ENCODE measurements around the gene ACAN. TPM values are rescaled to one million over a fixed set of nuclear protein-coding genes. Genes with fewer than 3 reads are reported as not detected.

Gene ACAN
- polyA plus RNA-seq, 1 of the 3 experiments (the other 2 are of a cell fraction), result not detected

DNA sequence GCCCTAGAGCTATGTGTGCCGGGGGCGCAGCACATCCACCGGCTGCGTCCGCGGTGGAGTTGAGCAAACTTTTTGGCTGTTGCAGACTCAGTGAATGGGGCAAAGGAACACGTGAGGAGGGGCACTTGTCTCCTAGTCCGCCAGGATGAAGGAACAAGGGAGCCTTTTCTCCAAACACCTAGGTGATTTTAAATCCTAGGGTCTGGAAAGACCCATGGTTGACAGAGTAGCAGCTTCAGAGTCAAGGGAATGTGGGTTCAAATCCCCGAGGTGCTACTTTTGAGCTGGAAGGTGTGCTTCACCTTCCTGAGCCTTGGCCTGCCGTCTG, 648 bp downstream of the ACAN start:
- Histone ChIP-seq H3K36me3 (replicated peaks in 1 of 2; ENCODE audit: control insufficient read depth in 1 of 2, insufficient read depth in 2 of 2, low read length in 1 of 2) (no peaks in the 10 kb centered on the region), H3K9me2 (no peaks in the 10 kb centered on the region), H3F3A (replicated peaks; ENCODE audit: insufficient read depth) (peaks cover 5% of the 10 kb centered on the region), H4K20me1 (ENCODE audit: insufficient read depth) (no peaks in the 10 kb centered on the region), H3K27ac (ENCODE audit: low read depth in 2 of 2, low read length in 1 of 2) (no peak overlapping the region), H3K9me3 (no peaks in the 10 kb centered on the region), H3K27me3 (ENCODE audit: insufficient read depth) (peaks cover 34% of the 10 kb centered on the region), H3K4me2 (no peak overlapping the region), H3K9ac (no peak overlapping the region), H3K4me3 (ENCODE audit: low read depth in 2 of 2, low read length in 1 of 2) (no peak overlapping the region), H3K79me2 (ENCODE audit: insufficient read depth) (no peaks in the 10 kb centered on the region), H2AFZ (ENCODE audit: low read depth) (no peak overlapping the region), H3K4me1 (ENCODE audit: control insufficient read depth in 1 of 2, insufficient read depth in 2 of 2, low read depth in 1 of 2, low read length in 1 of 2) (no peaks in the 10 kb centered on the region; a peak in 1 of 4 replicates)
- POLR2A ChIA-PET, result no interaction called here
- WGBS (ENCODE audit: low lambda C conversion rate), result 14% methylated on average over 10 of the region's 10 CpGs
- no peak for DNase-seq
- CTCF ChIA-PET, result interaction anchor here (1.0 to 1.6 kb wide), 3 partner anchors 26 to 140 kb away, joined by 3 to 4 read pairs (median 3); no protein-coding TSS in a partner anchor
- TF ChIP-seq RCOR1 (IDR thresholded peaks at IDR 0.05; ENCODE audit: low read length), result no peak
- no peak for TF ChIP-seq SIN3A (IDR thresholded peaks at IDR 0.05; ENCODE audit: borderline replicate concordance, low read depth, low read length)

DNA sequence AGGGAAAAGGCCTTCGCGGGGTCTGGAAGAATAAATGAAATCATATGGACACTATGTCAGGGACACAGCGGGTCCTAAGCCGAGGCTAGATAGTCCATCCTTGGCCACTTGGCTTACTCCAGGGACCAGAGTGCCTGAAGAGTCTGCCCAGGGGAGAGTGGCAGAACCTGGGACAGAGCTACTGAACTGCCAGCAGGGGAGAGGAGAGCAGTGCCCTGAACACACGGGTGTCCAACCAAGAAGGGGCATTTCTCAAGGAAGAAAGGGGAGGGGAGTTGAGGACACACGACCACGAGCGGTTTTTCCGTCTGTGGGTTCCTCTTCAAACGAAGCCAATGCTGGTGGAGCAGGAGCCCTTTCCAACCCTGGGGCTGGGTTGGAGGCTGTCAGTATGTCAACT, 1.0 kb downstream of the ACAN start:
- TF ChIP-seq, protein P1, sequence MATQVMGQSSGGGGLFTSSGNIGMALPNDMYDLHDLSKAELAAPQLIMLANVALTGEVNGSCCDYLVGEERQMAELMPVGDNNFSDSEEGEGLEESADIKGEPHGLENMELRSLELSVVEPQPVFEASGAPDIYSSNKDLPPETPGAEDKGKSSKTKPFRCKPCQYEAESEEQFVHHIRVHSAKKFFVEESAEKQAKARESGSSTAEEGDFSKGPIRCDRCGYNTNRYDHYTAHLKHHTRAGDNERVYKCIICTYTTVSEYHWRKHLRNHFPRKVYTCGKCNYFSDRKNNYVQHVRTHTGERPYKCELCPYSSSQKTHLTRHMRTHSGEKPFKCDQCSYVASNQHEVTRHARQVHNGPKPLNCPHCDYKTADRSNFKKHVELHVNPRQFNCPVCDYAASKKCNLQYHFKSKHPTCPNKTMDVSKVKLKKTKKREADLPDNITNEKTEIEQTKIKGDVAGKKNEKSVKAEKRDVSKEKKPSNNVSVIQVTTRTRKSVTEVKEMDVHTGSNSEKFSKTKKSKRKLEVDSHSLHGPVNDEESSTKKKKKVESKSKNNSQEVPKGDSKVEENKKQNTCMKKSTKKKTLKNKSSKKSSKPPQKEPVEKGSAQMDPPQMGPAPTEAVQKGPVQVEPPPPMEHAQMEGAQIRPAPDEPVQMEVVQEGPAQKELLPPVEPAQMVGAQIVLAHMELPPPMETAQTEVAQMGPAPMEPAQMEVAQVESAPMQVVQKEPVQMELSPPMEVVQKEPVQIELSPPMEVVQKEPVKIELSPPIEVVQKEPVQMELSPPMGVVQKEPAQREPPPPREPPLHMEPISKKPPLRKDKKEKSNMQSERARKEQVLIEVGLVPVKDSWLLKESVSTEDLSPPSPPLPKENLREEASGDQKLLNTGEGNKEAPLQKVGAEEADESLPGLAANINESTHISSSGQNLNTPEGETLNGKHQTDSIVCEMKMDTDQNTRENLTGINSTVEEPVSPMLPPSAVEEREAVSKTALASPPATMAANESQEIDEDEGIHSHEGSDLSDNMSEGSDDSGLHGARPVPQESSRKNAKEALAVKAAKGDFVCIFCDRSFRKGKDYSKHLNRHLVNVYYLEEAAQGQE (IDR thresholded peaks at IDR 0.05; ENCODE audit: low read depth, low read length), result 0 out of 2 replicates have a peak, but pooled peaks have one; percentile 10
- TF ChIP-seq MXI1 (IDR thresholded peaks at IDR 0.05; ENCODE audit: low read depth, low read length), result no peak
- Histone ChIP-seq H3F3A (replicated peaks; ENCODE audit: insufficient read depth) (peaks cover 5% of the 10 kb centered on the region), H2AFZ (ENCODE audit: low read depth) (no peak overlapping the region), H4K20me1 (ENCODE audit: insufficient read depth) (no peaks in the 10 kb centered on the region), H3K27ac (ENCODE audit: low read depth in 2 of 2, low read length in 1 of 2) (no peak overlapping the region), H3K9me3 (no peaks in the 10 kb centered on the region), H3K4me2 (no peak overlapping the region), H3K9me2 (no peaks in the 10 kb centered on the region), H3K4me1 (ENCODE audit: control insufficient read depth in 1 of 2, insufficient read depth in 2 of 2, low read depth in 1 of 2, low read length in 1 of 2) (no peaks in the 10 kb centered on the region; a peak in 1 of 4 replicates), H3K36me3 (replicated peaks in 1 of 2; ENCODE audit: control insufficient read depth in 1 of 2, insufficient read depth in 2 of 2, low read length in 1 of 2) (no peaks in the 10 kb centered on the region), H3K27me3 (ENCODE audit: insufficient read depth) (peaks cover 34% of the 10 kb centered on the region), H3K9ac (no peak overlapping the region), H3K4me3 (ENCODE audit: low read depth in 2 of 2, low read length in 1 of 2) (no peak overlapping the region), H3K79me2 (ENCODE audit: insufficient read depth) (no peaks in the 10 kb centered on the region)
- DNase-seq, result no peak
- 27% methylated on average over 10 of the region's 10 CpGs for WGBS (ENCODE audit: low lambda C conversion rate)
- POLR2A ChIA-PET, result no interaction called here
- CTCF ChIA-PET, result interaction anchor here (1.0 to 1.7 kb wide), 4 partner anchors 26 to 140 kb away, joined by 3 to 5 read pairs (median 4); no protein-coding TSS in a partner anchor

DNA sequence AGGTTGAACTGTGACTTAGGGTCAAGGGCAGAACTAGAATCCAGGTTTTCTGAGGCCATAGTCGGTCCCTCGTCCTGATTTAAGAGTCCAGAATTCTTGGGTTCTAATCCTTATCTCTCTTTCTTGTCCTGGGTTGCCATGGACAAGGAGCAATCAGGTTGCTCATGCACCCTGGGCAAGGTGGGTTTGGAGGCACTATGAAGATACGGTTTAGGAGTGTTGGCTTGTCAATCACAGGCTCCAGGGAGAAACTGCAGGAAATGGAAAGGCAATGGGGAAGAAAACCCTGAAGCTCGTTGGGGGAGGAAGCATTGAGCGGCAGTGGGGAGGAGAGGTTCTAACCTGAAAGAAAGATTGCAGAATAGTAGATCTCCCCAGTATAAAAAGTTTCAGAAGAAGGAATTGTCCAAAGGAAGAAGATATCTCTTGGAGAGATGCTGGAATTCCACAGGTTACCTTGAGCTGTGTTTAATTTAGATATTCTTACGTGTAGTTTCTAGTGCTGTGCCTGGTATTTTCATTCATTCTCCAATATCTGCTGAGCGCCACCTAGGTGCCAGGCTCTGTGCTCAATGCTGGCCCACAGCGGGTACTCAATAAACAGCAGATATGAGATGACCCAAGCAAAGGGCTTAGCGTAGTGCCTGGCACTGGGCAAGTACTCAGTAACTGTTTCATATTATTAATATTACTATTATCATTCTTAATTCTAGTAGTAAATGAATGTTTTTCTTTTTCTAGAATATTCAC, 2.0 kb downstream of the ACAN start:
- POLR2A ChIA-PET, result no interaction called here
- Histone ChIP-seq H3K27me3 (ENCODE audit: insufficient read depth) (peaks cover 34% of the 10 kb centered on the region), H3K9ac (no peak overlapping the region), H3K9me3 (no peaks in the 10 kb centered on the region), H3K27ac (ENCODE audit: low read depth in 2 of 2, low read length in 1 of 2) (no peak overlapping the region), H4K20me1 (ENCODE audit: insufficient read depth) (no peaks in the 10 kb centered on the region), H3K4me2 (no peak overlapping the region), H3K36me3 (replicated peaks in 1 of 2; ENCODE audit: control insufficient read depth in 1 of 2, insufficient read depth in 2 of 2, low read length in 1 of 2) (no peaks in the 10 kb centered on the region), H3K9me2 (no peaks in the 10 kb centered on the region), H3F3A (replicated peaks; ENCODE audit: insufficient read depth) (no peaks in the 10 kb centered on the region), H3K4me3 (ENCODE audit: low read depth in 2 of 2, low read length in 1 of 2) (no peak overlapping the region), H3K4me1 (ENCODE audit: control insufficient read depth in 1 of 2, insufficient read depth in 2 of 2, low read depth in 1 of 2, low read length in 1 of 2) (no peaks in the 10 kb centered on the region; a peak in 1 of 4 replicates), H2AFZ (ENCODE audit: low read depth) (no peak overlapping the region), H3K79me2 (ENCODE audit: insufficient read depth) (no peaks in the 10 kb centered on the region)
- DNase-seq, result no peak
- WGBS (ENCODE audit: low lambda C conversion rate), result 24% methylated on average over 9 of the region's 9 CpGs
- CTCF ChIA-PET, result interaction anchor here (1.5 to 1.8 kb wide), 4 partner anchors 27 to 328 kb away, joined by 3 to 5 read pairs (median 3); no protein-coding TSS in a partner anchor
- TF ChIP-seq FOXJ3 (CRISPR knock-in tag; IDR thresholded peaks at IDR 0.05) (no peak), RAD21 (IDR thresholded peaks at IDR 0.05; ENCODE audit: low read length) (peak; percentile 9; the same call in 1 of the 2 replicates)

Data from SK-N-SH (cell line).